ENCODE results near the gene TRIM27.
"Not testable (repeated sequence)": the region's sequence is repeated elsewhere in the genome, so short reads cannot be mapped to it uniquely, and the experiment has no call there.

Gene TRIM27

DNA sequence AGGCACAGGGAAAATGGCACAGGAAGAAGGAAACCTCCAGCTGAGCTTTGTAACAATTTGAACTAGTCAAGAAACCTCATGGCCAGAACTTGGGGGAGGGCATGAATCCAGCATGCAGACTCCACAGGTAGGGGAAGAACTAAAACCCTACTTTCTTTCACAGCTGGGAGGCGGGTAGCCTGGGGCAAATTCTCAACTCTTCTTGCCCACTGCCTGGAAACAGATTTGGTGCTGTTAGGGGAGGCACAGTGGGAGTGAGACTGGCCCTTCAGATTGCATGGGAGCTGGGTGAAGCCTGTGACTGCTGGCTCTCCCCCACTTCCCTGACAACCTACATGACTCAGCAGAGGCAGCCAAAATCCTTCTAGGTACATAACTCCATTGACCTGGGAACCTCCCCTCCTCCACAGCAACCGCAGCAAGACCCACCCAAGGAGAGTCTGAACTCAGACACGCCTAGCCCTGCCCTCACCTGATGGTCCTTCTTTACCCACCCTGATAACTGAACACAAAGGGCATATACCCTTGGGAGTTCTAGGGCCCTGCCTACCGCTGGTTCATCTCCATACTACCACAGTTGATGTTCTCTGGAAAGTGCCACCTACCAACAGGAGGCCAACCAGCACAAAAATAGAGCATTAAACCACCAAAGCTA, 37.2 kb upstream of the TRIM27 start:
- DNase-seq (ENCODE audit: extremely low read depth, insufficient read length), result no peak

DNA sequence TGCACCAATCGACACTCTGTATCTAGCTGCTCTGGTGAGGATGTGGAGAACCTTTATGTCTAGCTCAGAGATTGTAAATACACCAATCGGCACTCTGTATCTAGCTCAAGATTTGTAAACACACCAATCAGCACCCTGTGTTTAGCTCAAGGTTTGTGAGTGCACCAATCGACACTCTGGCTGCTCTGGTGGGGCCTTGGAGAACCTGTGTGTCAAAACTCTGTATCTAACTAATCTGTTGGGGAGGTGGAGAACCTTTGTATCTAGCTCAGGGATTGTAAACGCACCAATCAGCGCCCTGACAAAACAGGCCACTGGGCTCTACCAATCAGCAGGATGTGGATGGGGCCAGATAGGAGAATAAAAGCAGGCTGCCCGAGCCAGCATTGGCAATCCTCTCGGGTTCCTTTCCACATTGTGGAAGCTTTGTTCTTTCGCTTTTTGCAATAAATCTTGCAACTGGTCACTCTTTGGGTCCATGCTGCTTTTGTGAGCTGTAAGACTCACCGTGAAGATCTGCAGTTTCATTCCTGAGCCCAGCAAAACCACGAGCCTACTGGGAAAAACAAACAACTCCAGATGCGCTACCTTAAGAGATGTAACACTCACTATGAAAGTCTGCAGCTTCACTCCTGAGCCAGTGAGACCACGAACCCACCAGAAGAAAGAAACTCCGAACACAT, 34.9 kb upstream of the TRIM27 start:
- DNase-seq (ENCODE audit: extremely low read depth, insufficient read length); H3K27me3 ChIP-seq (replicated peaks; ENCODE audit: control insufficient read depth, insufficient read depth, low read length); H3K4me3 ChIP-seq (replicated peaks; ENCODE audit: low read depth, low read length); H3K36me3 ChIP-seq (ENCODE audit: control insufficient read depth, insufficient read depth, low read length): not testable (repeated sequence)

More for the DNA sequence above, 37.2 kb upstream of the TRIM27 start:
- no peak overlapping the region for H3K4me3 ChIP-seq (replicated peaks; ENCODE audit: low read depth, low read length)
- H3K27me3 ChIP-seq (replicated peaks; ENCODE audit: control insufficient read depth, insufficient read depth, low read length), result no peaks in the 10 kb centered on the region
- TF ChIP-seq, protein P1, sequence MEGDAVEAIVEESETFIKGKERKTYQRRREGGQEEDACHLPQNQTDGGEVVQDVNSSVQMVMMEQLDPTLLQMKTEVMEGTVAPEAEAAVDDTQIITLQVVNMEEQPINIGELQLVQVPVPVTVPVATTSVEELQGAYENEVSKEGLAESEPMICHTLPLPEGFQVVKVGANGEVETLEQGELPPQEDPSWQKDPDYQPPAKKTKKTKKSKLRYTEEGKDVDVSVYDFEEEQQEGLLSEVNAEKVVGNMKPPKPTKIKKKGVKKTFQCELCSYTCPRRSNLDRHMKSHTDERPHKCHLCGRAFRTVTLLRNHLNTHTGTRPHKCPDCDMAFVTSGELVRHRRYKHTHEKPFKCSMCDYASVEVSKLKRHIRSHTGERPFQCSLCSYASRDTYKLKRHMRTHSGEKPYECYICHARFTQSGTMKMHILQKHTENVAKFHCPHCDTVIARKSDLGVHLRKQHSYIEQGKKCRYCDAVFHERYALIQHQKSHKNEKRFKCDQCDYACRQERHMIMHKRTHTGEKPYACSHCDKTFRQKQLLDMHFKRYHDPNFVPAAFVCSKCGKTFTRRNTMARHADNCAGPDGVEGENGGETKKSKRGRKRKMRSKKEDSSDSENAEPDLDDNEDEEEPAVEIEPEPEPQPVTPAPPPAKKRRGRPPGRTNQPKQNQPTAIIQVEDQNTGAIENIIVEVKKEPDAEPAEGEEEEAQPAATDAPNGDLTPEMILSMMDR (IDR thresholded peaks at IDR 0.05; ENCODE audit: insufficient read depth, low read length, poor library complexity, severe bottlenecking), result no peak
- no peaks in the 10 kb centered on the region for H3K36me3 ChIP-seq (ENCODE audit: control insufficient read depth, insufficient read depth, low read length)

DNA sequence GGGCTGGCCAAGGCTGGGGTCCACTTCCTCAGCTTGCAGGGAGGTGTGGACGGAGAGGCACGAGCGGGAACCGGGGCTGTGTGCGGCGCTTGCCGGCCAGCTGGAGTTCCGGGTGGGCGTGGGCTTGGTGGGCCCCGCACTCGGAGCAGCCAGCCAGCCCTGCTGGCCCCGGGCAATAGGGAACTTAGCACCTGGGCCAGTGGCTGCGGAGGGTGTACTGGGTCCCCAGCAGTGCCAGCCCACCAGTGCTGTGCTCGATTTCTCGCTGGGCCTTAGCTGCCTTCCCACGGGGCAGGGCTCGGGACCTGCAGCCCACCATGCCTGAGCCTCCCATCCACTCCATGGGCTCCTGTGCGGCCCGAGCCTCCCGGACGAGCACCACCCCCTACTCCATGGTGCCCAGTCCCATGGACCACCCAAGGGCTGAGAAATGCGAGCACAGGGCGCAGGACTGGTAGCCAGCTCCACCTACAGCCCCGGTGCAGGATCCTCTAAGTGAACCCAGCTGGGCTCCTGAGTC, 34.1 kb upstream of the TRIM27 start:
- not testable (repeated sequence) for DNase-seq (ENCODE audit: extremely low read depth, insufficient read length); H3K36me3 ChIP-seq (ENCODE audit: control insufficient read depth, insufficient read depth, low read length); H3K27me3 ChIP-seq (replicated peaks; ENCODE audit: control insufficient read depth, insufficient read depth, low read length); H3K4me3 ChIP-seq (replicated peaks; ENCODE audit: low read depth, low read length)

DNA sequence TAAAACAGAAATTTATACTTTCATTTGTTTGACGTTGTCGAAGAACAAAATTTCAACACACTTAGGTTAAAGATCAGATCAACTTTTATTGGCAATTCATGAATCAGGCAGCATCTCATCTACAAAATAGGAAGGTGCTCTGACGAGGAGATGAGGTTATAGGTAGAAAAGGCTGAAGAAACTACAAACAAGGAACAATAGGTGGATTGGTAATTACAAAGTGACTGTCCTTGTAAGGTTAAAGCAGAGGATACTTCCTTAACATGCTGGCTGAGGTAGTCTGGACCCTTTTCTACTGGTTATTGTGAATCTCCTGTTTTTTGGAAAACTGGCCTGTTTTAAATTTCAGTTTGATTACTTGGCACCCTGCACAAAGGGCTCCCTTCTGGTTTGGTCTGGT, 32.5 kb upstream of the TRIM27 start:
- Histone ChIP-seq H3K27me3 (replicated peaks; ENCODE audit: control insufficient read depth, insufficient read depth, low read length) (no peaks in the 10 kb centered on the region), H3K36me3 (ENCODE audit: control insufficient read depth, insufficient read depth, low read length) (no peaks in the 10 kb centered on the region), H3K4me3 (replicated peaks; ENCODE audit: low read depth, low read length) (no peak overlapping the region)
- no peak for DNase-seq (ENCODE audit: extremely low read depth, insufficient read length)
- TF ChIP-seq, protein P1 (IDR thresholded peaks at IDR 0.05; ENCODE audit: insufficient read depth, low read length, poor library complexity, severe bottlenecking), result no peak

DNA sequence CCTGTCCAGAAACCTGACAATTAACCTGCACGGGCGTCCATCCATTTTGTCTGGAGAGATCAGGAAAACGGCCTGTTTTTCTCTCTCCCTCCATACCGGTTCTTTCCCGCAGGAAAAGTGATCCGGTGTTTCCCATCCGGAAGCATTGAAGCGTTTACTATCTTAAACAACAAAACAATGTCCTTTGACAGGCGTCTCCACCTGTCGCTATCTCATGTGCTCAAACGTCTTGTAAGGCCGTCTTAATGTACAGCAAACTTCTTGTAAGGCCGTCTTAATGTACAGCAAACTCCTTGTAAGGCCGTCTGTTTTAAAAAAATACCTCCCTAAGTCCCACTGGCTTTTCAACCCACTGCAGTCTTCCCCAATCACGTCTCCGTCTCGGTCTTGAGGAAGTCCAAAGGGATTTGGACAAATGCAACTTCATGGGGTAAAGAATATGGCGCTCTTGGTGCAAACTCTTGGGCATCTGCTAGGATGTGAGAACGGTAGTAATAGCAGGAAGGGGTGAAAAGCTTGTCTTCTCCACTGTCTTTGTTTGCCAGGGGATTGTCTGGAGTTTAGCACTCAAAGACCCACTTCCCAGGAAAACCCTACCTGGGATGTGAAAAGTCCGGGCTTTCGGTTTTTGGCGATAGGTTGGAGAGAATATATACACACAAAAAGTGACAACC, 29.9 kb upstream of the TRIM27 start:
- Histone ChIP-seq H3K4me3 (replicated peaks; ENCODE audit: low read depth, low read length) (peak overlapping the region; percentile 59), H3K36me3 (ENCODE audit: control insufficient read depth, insufficient read depth, low read length) (no peaks in the 10 kb centered on the region), H3K27me3 (replicated peaks; ENCODE audit: control insufficient read depth, insufficient read depth, low read length) (no peaks in the 10 kb centered on the region)
- no peak for DNase-seq (ENCODE audit: extremely low read depth, insufficient read length)
- TF ChIP-seq, protein P1 (IDR thresholded peaks at IDR 0.05; ENCODE audit: insufficient read depth, low read length, poor library complexity, severe bottlenecking), result no peak

DNA sequence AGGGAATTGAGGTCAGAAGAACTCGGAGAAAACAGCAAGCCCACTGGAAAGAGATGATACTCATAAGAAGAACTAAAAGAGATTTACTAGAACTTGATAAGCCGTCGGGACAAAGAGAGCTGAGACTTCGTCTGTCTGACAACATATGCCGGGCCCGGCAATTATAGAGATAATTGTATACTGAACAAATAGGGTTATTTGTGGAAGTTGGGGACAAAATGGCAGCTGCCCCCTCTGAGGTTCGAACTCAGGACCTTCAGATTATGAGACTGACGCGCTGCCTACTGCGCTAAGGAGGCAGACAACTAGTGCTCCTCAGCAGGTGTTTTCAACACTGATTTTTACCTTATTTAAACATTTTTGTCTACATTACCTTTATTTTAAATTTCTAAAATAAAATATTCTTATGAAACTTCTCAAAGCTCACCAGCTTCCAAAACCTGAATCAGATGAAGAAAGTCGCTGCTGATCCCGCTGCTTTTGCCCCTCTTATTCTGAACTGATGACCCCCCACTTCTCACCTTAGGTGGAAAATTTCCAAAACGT, 29.3 kb upstream of the TRIM27 start:
- DNase-seq (ENCODE audit: extremely low read depth, insufficient read length), result peak; percentile 29
- peak overlapping the region; percentile 59 for H3K4me3 ChIP-seq (replicated peaks; ENCODE audit: low read depth, low read length)
- TF ChIP-seq, protein P1 (IDR thresholded peaks at IDR 0.05; ENCODE audit: insufficient read depth, low read length, poor library complexity, severe bottlenecking), result no peak
- H3K36me3 ChIP-seq (ENCODE audit: control insufficient read depth, insufficient read depth, low read length), result no peaks in the 10 kb centered on the region
- H3K27me3 ChIP-seq (replicated peaks; ENCODE audit: control insufficient read depth, insufficient read depth, low read length), result no peaks in the 10 kb centered on the region

DNA sequence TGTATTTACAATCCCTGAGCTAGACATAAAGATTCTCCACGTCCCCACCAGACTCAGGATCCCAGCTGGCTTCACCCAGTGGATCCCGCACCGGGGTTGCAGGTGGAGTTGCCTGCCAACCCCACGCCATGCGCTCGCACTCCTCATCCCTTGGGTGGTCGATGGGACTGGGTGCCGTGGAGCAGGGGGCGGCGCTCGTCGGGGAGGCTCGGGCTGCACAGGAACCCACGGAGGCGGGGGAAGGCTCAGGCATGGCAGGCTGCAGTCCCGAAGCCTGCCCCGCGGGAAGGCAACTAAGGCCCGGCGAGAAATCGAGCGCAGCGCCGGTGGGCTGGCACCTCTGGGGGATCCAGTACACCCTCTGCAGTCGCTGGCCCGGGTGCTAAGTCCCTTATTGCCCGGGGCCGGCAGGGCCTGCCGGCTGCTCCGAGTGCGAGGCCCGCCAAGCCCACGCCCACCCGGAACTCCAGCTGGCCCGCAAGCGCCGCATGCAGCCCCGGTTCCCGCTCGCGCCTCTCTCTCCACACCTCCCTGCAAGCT, 25.9 kb upstream of the TRIM27 start:
- not testable (repeated sequence) for DNase-seq (ENCODE audit: extremely low read depth, insufficient read length); H3K4me3 ChIP-seq (replicated peaks; ENCODE audit: low read depth, low read length); H3K36me3 ChIP-seq (ENCODE audit: control insufficient read depth, insufficient read depth, low read length); H3K27me3 ChIP-seq (replicated peaks; ENCODE audit: control insufficient read depth, insufficient read depth, low read length)

All from GM06990 (cell line).